HG03354 (cell line): Measurements from ENCODE around the gene KLC3.

Source experiments
- ATAC-seq: cut with Tn5 transposase; IDR thresholded peaks from one replicate; pipeline ENCODE4 v1.9.1; 2021; ENCODE audit warnings: mild to moderate bottlenecking; ENCODE audit not compliant: unreplicated experiment, poor library complexity, severe bottlenecking

Gene KLC3

DNA sequence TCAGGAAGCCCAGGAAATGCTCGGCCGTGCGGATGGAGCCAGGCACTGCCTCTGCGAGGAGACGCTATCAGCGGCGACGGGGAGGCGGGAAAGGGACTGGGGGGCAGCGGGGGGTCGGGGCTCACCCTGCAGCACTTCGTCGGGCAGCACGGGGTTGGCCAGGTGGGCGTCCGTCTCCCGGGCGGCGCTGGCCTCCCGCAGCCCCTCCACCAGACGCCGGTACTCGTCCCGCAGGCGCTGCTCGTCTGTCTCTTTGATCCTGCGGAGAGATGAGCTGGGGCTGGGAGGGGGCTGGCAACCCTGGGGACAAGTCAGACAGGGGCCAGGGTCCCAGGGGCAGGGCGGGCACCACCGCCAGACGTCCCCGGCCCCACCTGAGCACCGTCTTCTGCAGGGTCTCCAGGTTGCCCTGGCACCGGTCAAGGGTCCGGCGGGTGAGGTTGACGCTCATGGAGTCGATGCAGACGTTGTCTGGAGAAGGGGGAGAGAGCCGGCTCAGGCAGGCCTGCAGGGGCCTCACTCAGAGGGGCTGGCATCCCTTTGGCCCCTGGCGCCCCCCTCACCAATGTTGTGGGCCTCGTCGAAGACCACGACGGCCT, 23.4 kb downstream of the KLC3 start:
- ATAC-seq = no peak

DNA sequence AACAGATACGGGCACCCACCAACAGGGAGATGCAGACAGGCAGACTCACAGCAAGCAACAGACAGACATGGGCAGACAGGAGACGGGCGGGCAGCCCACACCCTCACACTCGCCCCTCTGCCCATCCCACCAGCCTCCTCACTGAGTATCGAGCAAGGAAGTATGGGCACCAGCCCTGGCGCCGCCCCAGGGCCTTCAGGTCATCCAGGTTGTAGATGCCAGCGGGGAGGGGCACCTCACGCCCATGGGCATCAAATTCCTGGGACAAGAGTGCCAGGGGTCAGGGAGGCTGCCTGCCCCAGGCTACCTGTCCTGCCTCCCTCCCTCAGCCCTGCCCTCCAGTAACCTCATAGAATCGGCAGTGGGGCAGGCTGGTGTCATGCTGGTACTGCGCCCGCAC, 24.1 kb downstream of the KLC3 start:
- no peak for ATAC-seq

DNA sequence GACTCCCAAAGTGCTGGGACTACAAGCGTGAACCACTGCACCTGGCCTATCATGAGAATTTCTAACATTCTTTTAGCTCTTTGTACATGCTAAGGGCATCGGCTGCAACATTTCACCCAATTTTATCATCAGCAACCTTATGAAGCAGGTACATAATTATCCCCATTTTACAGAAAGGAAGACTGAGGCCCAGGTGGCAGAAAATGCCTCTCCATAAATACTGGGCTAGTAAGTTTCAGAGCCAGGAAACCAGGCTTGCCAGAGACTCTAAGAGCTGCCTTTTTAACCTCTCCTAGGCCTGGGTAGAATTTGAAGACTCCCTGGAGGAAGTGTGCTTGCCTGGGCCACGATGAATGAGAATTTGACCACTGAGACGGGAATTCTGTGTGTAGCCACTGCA, 27.6 kb downstream of the KLC3 start:
- no peak for ATAC-seq

DNA sequence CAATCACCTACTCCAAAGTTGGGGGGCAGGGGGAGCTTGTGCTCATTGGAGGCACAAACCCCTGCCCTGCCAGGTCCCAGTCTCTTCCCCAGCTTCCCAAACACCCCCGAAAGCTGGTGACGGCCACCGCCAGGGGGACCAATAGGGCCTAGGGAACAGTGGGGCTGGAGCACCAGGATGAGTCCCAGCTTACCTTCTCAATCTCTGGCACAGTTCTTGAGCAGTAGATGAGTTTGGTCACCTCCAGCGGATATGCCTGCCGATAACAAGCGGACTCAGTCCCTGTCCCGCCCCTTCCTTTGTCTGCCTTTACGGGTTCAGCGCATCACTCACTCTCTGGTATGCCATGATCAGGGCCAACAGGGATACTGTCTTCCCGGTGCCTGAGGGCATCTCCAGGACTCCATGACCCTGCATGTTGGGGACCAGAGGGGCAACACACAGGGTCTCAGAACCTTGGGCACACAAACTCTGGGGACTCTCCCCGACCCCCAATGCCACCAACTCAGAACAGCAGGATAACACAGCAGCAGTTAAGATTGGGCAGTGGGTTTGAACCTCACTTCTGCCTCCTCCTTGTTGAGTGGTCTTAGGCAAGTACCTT, 28.3 kb downstream of the KLC3 start:
- ATAC-seq = no peak

DNA sequence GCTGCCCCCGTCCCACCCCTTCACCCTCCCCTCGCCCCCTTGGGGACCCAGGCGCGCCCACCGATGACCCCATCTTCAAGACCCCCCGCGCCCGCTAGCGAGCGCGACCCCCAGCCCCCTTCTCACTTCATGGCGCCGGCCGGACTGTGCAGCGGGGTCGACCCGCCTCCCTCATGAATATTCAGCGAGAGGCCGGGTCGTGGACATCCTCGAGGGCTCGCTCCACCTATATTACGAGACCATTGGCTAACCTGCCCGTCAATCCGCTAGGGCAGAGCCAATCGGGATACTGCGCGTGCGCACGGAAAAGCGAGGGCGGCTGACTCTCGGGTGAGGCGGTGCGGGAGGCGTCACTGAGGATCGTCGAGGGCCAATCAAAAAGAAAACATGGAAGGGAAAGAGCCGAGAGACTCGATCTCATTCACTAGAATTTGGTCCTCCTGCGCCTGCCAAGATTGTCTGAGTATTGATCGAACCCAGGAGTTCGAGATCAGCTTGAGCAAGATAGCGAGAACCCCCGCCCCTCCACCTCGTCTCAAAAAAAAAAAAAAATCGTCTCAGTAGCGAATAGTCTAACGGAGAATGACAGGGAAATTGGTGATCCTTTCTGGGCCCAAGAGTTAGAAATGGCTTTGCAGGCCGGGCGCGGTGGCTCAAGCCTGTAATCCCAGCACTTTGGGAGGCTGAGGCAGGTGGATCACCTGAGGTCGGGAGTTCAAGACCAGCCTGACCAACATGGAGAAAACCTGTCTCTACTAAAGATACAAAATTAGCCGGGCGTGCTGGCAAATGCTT, 30.1 kb downstream of the KLC3 start, which contains the start of gene ERCC2:
Gene ERCC2, minus strand, starts transcription at position 164 of the 795 bp plus-strand sequence. Its CDS starts 33 bp downstream, at position 131.
- ATAC-seq = peak; percentile 94

DNA sequence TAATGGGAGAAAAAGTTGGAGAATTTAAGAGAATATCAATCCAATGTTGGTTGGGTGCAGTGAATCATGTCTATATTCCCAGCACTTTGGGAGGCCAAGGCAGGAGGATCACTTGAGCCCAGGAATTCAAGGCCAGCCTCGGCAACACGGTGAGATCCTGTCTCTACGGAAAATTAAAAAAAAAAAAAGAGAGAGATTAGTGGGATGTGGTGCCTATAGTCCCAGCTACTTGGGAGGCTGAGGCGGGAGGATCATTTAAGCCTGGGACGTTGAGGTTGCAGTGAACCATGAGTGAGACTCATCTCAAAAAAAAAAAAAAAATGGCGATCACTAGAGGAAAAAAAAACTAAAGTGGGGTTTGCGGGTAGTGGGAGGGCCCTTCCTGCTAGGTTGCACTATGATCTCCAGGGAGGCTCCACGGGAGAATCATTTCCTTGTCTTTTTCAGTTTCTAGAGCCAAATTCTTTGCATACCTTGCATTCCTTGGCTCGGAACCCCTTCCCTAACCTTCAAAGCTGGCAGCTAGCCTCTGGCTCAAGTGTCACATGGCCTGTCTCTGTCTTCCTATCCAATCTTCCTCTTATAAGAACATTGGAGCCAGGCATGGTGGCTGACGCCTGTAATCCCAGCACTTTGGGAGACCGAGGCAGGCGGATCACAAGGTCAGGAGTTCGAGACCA, 35.6 kb downstream of the KLC3 start:
- no peak for ATAC-seq

DNA sequence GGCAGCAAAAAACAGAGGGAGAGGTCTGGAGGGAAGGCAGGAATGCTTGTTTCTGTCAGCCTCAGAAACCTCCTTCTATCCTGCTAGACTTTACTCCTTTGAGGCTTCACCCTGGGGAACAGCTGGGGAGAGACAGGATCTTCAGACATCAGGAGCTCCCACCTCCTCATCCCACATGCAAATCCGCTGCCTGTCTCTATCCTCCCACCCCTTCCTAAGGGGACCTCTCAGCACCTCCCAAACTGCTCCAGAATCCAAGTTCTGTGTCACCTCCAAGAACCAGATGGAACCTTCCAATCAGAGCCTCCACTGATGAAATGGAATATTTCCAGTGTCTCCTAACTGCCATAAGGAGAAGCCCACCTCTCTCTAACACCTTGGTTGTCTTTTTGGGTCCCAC, 39.6 kb downstream of the KLC3 start:
- ATAC-seq = no peak

DNA sequence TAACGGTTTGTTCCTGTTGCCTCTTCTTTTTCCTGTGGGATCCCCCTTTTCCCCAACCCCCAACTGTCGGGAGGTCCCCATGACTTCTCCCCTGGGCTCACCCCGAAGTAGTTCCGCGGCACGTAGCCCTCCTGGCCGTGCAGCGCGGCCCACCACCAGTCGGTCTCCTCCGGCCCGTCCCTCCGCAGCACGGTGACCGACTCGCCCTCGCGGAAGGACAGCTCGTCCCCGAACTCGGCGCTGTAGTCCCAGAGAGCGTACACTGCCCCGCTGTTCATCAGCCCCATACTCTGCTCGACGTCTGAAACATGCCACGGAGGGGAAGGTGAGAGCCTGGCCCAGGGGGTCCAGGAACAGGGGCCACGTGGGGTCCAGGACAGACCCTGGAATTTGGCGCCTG, 41.9 kb downstream of the KLC3 start:
- ATAC-seq = no peak

DNA sequence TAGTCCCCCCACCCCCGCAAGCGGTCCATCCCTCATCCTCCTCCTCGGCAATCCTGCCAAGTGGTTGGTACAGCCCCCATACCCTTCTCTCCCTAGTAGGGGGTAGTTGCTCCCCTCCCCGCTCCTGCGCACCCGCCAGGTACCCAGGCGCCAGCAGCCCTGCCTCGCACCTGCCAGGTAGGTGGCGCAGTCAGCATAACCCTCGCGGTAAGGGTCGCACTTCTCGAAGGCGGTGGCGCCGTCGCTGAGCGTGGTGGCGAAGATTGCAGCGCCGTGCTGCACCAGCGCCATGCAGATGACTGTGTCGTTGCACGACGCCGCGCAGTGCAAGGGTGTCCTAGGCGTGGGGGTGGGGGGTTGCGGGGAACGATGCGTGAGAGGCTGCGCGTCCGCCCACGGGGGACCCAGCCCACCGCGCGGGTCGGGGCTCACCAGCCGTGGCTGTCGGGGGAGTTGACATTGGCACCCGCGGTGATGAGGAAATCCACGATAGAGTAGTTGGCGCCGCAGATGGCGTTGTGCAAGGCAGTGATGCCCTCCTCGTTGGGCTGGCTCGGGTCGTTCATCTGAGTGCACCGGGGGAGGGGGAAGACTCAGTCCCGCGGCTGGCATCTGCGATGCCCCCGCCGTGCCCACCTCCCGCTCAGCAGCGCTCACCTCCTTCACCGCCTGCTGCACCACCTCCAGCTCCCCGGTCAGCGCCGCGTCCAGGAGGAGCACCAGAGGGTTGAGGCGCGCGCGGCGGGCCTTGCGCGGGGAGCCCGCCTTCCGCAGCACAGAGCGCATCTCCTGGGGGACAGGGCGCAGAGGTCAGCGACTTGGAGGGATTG, 45.1 kb downstream of the KLC3 start:
- ATAC-seq = no peak

DNA sequence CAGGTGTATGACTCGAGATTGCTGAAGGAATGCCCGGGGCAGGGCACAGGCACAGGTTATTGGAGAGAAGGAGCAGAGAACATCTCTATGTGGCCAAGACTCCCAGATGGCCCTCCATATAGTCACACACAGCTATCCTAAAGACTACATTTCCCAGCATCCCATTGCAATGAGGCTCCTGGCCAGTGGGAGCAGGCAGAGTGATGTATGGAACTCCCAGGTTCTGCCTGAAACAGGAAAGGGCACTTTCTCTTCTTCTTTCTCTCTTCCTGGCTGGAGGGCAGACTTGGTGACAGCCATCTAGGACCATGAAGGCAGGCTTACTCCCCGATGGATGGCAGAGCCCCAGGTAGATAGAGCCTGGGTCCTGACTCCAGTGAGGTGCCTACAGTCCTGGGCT, 50.8 kb downstream of the KLC3 start:
- ATAC-seq = no peak

DNA sequence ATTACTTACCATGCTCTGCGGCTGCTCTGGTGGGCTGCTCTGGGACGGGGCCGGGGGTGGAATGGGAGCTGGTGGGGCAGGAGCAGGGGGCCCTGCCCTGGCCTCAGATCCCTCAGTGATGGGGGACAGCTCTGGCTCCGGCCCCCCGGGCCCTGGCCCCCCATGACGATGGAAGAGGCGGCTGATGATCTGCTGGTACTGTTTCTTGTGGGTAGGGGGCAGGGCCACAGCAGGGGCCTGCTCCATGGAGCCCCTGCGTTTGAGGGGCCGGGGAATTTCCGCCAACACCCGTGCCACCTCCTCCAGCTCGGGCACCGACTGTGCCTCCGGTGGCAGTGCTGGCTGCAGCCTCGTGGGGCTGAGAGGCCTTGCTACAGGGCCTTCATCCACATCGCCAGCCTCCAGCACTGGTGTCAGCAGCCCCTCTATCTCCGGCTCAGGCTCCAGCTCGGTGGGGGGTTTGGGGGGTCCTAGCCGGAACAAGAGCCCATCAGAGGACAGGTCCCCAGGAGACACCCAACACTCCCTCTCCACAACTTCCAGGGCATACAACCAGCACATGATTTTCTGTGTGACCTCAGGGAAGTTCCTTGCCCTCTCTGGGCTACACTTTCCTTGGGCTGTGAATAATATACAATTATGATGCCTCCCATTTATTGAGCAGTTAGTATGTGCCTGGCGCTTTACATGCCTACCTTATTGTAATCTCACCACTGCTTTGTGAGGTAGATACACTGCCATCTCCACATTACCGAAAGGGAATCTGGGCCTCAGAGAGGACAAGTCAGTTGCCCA, 51.5 kb downstream of the KLC3 start:
- no peak for ATAC-seq

DNA sequence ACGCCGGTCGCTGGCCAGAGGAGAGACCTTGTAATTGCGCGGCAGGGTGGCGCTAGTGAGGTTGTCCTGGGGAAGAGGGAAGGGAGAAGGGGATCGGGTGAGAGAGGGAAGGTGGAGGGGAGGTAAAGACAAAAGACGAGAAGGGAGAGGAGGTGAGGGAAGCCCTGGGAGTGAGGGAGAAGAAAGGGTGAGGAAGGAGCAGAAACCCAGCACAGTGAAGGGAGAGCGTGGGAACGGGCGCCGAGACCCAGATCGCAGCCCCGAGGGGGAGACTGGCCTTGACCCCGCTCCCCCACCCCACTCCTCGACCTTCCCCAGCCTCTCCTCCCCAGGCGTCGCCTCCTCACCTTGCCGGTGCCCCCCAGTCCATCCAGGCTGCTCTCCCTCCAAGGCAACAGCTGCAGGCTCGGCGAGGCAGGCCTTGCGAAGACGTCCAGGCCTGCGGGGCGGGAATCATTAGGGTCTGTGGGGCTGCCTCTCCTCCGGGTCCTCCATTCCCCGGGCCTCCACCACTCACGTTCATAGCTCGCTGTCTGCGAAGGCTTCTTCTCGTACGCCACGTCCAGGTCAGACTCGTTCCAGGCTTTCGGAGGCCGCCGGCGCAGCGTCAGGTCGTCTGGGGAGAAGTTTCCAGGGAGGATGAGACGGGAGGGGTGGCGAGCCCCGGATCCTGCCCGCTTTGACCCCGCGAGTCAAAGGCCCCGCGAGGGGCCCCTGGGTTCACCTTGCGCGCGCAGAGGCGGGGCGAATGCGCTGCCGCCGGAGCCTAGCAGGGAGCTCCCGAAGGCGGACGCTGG, 55.5 kb downstream of the KLC3 start:
- no peak for ATAC-seq

DNA sequence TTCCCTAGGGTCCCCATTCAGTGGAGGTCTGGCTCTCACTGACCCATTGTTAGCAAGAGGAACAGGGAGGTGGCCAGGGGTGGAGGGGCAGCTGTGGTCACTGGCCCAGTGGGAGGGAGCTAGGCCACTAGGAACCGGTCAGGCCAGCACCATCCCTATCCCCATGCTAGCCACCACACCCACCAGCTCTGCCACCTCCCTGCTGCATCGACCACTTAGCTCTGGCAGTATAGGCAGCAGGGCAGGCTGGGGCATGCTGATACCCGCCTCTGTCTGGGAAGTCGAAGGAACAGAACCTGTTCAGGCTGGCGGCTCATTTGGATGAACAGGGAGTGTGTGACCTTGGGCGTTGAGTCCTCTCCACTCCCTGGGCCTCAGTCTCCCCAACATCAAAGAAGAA, 59.6 kb downstream of the KLC3 start:
- no peak for ATAC-seq
